IMR-90 (cell line): ENCODE measurements around the gene TTC39A. TPM values are rescaled to one million over a fixed set of nuclear protein-coding genes. Genes with fewer than 3 reads are reported as not detected.

Experiments used
- ATAC-seq: fragments of 200-7000 bp; cut with Tn5 transposase; 2 replicates; pipeline ENCODE4 v1.9.1; 2020; ENCODE audit warnings: low read depth, mild to moderate bottlenecking, moderate library complexity
- BruUV-seq: library from RNA; stranded (reverse); fragments of 400-500 nt; replicated peaks from 2 replicates; lab custom pipeline; 2021; lab: Mats Ljungman, UMichigan
- CTCF ChIA-PET: fragments of 300-600 bp; formaldehyde crosslinking; extraction: SDS; loops from one replicate; lab custom pipeline; 2021; ENCODE audit warnings: antibody characterized with exemption; lab: Yijun Ruan, JAX
- POLR2A ChIA-PET: fragments of 300-600 bp; sonication (Branson Sonifier 250); formaldehyde crosslinking; loops from one replicate; lab custom pipeline; 2022; ENCODE audit warnings: antibody characterized with exemption; ENCODE audit not compliant: unreplicated experiment; lab: Charles Lee
- DNase-seq: peaks from one replicate; pipeline ENCODE4 v3.0.0; 2013
- H2AFZ ChIP-seq: replicated peaks from 2 replicates; pipeline ENCODE3; 2013; ENCODE audit warnings: low read length, mild to moderate bottlenecking; ENCODE audit not compliant: poor library complexity
- H2AK5ac ChIP-seq: 2 replicates; pipeline ENCODE4 v1.6.1; 2013; ENCODE audit warnings: low read depth, low read length, inconsistent platforms
- H2AK9ac ChIP-seq: replicated peaks from 2 replicates; pipeline ENCODE3; 2013; ENCODE audit warnings: mild to moderate bottlenecking, low read depth, low read length, moderate library complexity; ENCODE audit not compliant: poor library complexity
- H2BK120ac ChIP-seq: 2 replicates; pipeline ENCODE4 v1.6.1; 2013; ENCODE audit warnings: low read depth, low read length, inconsistent platforms
- H2BK15ac ChIP-seq: 3 replicates; pipeline ENCODE4 v1.6.1; 2013; ENCODE audit warnings: low read depth, low read length, inconsistent platforms
- H2BK20ac ChIP-seq: 2 replicates; pipeline ENCODE4 v1.6.1; 2013; ENCODE audit warnings: low read depth, mild to moderate bottlenecking, inconsistent platforms, low read length, moderate library complexity
- H2BK5ac ChIP-seq: 2 replicates; pipeline ENCODE4 v1.6.1; 2013; ENCODE audit warnings: mild to moderate bottlenecking, low read depth, low read length, inconsistent platforms; ENCODE audit not compliant: poor library complexity, severe bottlenecking
- H3K14ac ChIP-seq: replicated peaks from 2 replicates; pipeline ENCODE4 v1.6.1; 2013; ENCODE audit warnings: low read depth, low read length, inconsistent platforms
- H3K18ac ChIP-seq: 2 replicates; pipeline ENCODE4 v1.6.1; 2013; ENCODE audit warnings: low read depth, low read length, control low read depth
- H3K23ac ChIP-seq: 2 replicates; pipeline ENCODE4 v1.6.1; 2013; ENCODE audit warnings: low read depth, low read length, inconsistent platforms
- H3K27ac ChIP-seq: 2 replicates; pipeline ENCODE4 v1.5.1; 2013; ENCODE audit warnings: mild to moderate bottlenecking, control low read depth, low read length; ENCODE audit not compliant: insufficient read depth
- H3K27me3 ChIP-seq: 2 replicates; pipeline ENCODE4 v1.6.1; 2013; ENCODE audit warnings: low read length; ENCODE audit not compliant: control insufficient read depth, insufficient read depth
- H3K36me3 ChIP-seq: 2 replicates; pipeline ENCODE4 v1.6.1; 2013; ENCODE audit warnings: low read length, mixed read lengths; ENCODE audit not compliant: control insufficient read depth, insufficient read depth
- H3K4ac ChIP-seq: 2 replicates; pipeline ENCODE4 v1.6.1; 2013; ENCODE audit warnings: low read depth, low read length, inconsistent platforms
- H3K4me1 ChIP-seq: 2 replicates; pipeline ENCODE4 v1.6.1; 2013; ENCODE audit warnings: low read length, mixed read lengths; ENCODE audit not compliant: control insufficient read depth, insufficient read depth
- H3K4me2 ChIP-seq: 2 replicates; pipeline ENCODE4 v1.6.1; 2013; ENCODE audit warnings: low read depth, mild to moderate bottlenecking, control low read depth, low read length, moderate library complexity
- H3K4me3 ChIP-seq: 2 replicates; pipeline ENCODE4 v1.5.1; 2013; ENCODE audit warnings: low read depth, mild to moderate bottlenecking, control low read depth, low read length, moderate library complexity; ENCODE audit not compliant: insufficient read depth
- H3K56ac ChIP-seq: 2 replicates; pipeline ENCODE4 v1.6.1; 2013; ENCODE audit warnings: low read length, inconsistent platforms; ENCODE audit not compliant: insufficient read depth; ENCODE audit errors: extremely low read depth
- H3K79me1 ChIP-seq, 2 experiments: 2 replicates each; pipeline ENCODE4 v1.6.1; 2013; ENCODE audit warnings: low read length in 2 of 2, inconsistent platforms in 1 of 2, low read depth in 1 of 2
- H3K9ac ChIP-seq: 2 replicates; pipeline ENCODE4 v1.6.1; 2013; ENCODE audit warnings: low read depth, low read length, control low read depth
- H3K9me1 ChIP-seq: 2 replicates; pipeline ENCODE4 v1.6.1; 2013; ENCODE audit warnings: low read length, inconsistent platforms; ENCODE audit not compliant: insufficient read depth
- H3K9me3 ChIP-seq: 2 replicates; pipeline ENCODE4 v1.6.1; 2013; ENCODE audit warnings: low read length; ENCODE audit not compliant: control insufficient read depth, insufficient read depth
- H4K20me1 ChIP-seq: 2 replicates; pipeline ENCODE4 v1.6.1; 2013; ENCODE audit warnings: low read length, inconsistent platforms; ENCODE audit not compliant: insufficient read depth
- H4K5ac ChIP-seq: 2 replicates; pipeline ENCODE4 v1.6.1; 2013; ENCODE audit warnings: mild to moderate bottlenecking, low read depth, low read length, control low read depth
- H4K8ac ChIP-seq, 2 experiments: 2 replicates each; pipeline ENCODE4 v1.6.1; 2013; ENCODE audit warnings: low read depth in 2 of 2, low read length in 2 of 2, control low read depth in 1 of 2, inconsistent platforms in 1 of 2
- H4K91ac ChIP-seq: 2 replicates; pipeline ENCODE4 v1.6.1; 2013; ENCODE audit warnings: low read depth, low read length, inconsistent platforms; ENCODE audit not compliant: insufficient read depth
- BHLHE40 ChIP-seq: fragments of 150-350 bp; IDR thresholded peaks from 2 replicates; pipeline ENCODE4 v1.6.1; 2016; ENCODE audit warnings: mild to moderate bottlenecking, low read depth, low read length
- CEBPB ChIP-seq: IDR thresholded peaks from 2 replicates; pipeline ENCODE4 v1.6.1; 2012; ENCODE audit warnings: low read depth, low read length, improper control_type of control experiment
- CHD1 ChIP-seq: IDR thresholded peaks from 2 replicates; pipeline ENCODE4 v1.6.1; 2012; ENCODE audit warnings: low read depth, low read length, improper control_type of control experiment
- FOS ChIP-seq: fragments of 150-350 bp; IDR thresholded peaks from 2 replicates; pipeline ENCODE4 v1.6.1; 2016; ENCODE audit warnings: low read depth, low read length
- MAFK ChIP-seq: IDR thresholded peaks from 2 replicates; pipeline ENCODE4 v1.6.1; 2012; ENCODE audit warnings: low read depth, low read length, improper control_type of control experiment
- MAZ ChIP-seq: IDR thresholded peaks from 2 replicates; pipeline ENCODE4 v1.6.1; 2012; ENCODE audit warnings: low read depth, mild to moderate bottlenecking, low read length, improper control_type of control experiment, moderate library complexity, borderline replicate concordance
- MXI1 ChIP-seq: IDR thresholded peaks from 2 replicates; pipeline ENCODE4 v1.6.1; 2012; ENCODE audit warnings: low read depth, mild to moderate bottlenecking, low read length, moderate library complexity, borderline replicate concordance
- NFE2L2 ChIP-seq: fragments of 150-350 bp; IDR thresholded peaks from 2 replicates; pipeline ENCODE4 v1.6.1; 2016; ENCODE audit warnings: low read depth, mild to moderate bottlenecking, low read length
- POLR2A ChIP-seq: IDR thresholded peaks from 2 replicates; pipeline ENCODE4 v1.6.1; 2012; ENCODE audit warnings: mild to moderate bottlenecking, low read depth, low read length
- RAD21 ChIP-seq: IDR thresholded peaks from 2 replicates; pipeline ENCODE4 v1.6.1; 2012; ENCODE audit warnings: low read length, improper control_type of control experiment
- RCOR1 ChIP-seq: IDR thresholded peaks from 2 replicates; pipeline ENCODE4 v1.6.1; 2012; ENCODE audit warnings: mild to moderate bottlenecking, low read length, improper control_type of control experiment; ENCODE audit not compliant: insufficient replicate concordance
- RFX5 ChIP-seq: IDR thresholded peaks from 2 replicates; pipeline ENCODE4 v1.8.0; 2012; ENCODE audit warnings: low read depth, mild to moderate bottlenecking, low read length, moderate library complexity
- SMC3 ChIP-seq: fragments of 150-350 bp; IDR thresholded peaks from 2 replicates; pipeline ENCODE4 v1.6.1; 2016; ENCODE audit warnings: low read depth, mild to moderate bottlenecking, antibody characterized with exemption, low read length, moderate library complexity
- WGBS, 2 experiments: methylation state at CpG; one replicate each; pipeline versions ENCODE4 v1.1.5 to v1.1.7; 2013; ENCODE audit warnings: missing lambda C conversion rate in 2 of 2; ENCODE audit not compliant: insufficient read length in 1 of 2; ENCODE audit errors: extremely low coverage in 2 of 2; 5-methylcytosine and 5-hydroxymethylcytosine counted together
- dilution Hi-C: fragments of 300-500 bp; cut with HindIII; formaldehyde crosslinking; loops from one replicate; pipeline ENCODE4 v1.14.3; 2018; ENCODE audit warnings: low sequenced_read_pairs; ENCODE audit not compliant: unreplicated experiment
- in situ Hi-C: fragments of 300-500 bp; cut with MboI; formaldehyde crosslinking; loops from 3 replicates; pipeline ENCODE4 v1.14.3; 2019; ENCODE audit warnings: low sequenced_read_pairs, inconsistent platforms, mixed read lengths
- intact Hi-C: fragments of 100-400 bp; cut with micrococcal nuclease; formaldehyde crosslinking; loops from 2 replicates; pipeline ENCODE4 v1.10.0; 2022
- polyA plus RNA-seq, 3 experiments: library from polyadenylated mRNA; depleted of rRNA; stranded (reverse); fragments of >200 nt; gene quantifications; 2 replicates each; pipeline ENCODE4 v1.2.3, GENCODE V29; 2012; ENCODE audit warnings: low replicate concordance in 1 of 3
- total RNA-seq: library from RNA; depleted of rRNA; stranded (reverse); fragments of >200 nt; gene quantifications from 2 replicates; pipeline ENCODE4 v1.2.3, GENCODE V29; 2012
- TF ChIP-seq, protein P1 (sequence below): fragments of 150-350 bp; IDR thresholded peaks from 2 replicates; pipeline ENCODE4 v1.6.1; 2016; ENCODE audit warnings: low read depth, mild to moderate bottlenecking, low read length, moderate library complexity, borderline replicate concordance
- TF ChIP-seq, protein P2 (sequence below): fragments of 150-350 bp; IDR thresholded peaks from 2 replicates; pipeline ENCODE4 v1.6.1; 2017; ENCODE audit warnings: mild to moderate bottlenecking, antibody characterized with exemption, low read length, low read depth
- TF ChIP-seq, protein P3 (sequence below): conservative IDR thresholded peaks from 2 replicates; pipeline ENCODE4 v1.5.1; 2012; ENCODE audit warnings: mild to moderate bottlenecking, low read depth, low read length, improper control_type of control experiment

TTC39A gene
- total and polyA plus RNA-seq, 2 of the 4 experiments (the other 2 are of a cell fraction), result 0.62 to 0.72 TPM

DNA sequence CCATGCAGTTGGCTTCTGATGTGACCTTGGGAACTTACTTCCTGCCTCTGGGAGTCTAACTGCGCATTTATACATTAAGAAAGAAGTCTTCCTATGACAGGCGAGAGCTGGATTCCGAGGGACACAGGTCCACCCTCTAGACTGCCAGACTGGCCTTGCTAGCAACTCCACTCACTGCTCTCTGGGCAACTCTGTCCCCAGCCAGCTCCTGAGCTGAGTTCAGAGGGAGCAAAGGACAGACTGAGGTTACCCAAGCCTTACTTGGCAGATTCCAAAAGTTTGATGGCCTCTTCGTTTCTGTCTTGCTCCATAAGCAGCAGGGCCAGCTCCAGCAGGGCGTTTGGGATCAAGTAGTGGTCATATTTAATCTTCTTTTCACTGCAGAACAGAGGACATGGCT is 41.8 kb downstream of the TTC39A start:
- 0 out of 4 replicates have a peak, but pooled peaks cover 0 to 5% of the 10 kb centered on the region in 2 experiments for H3K79me1 ChIP-seq
- ChIA-PET CTCF (interaction anchor here (0.8 kb wide), 1 partner anchor 8 kb away, joined by 3 read pairs; no protein-coding TSS in a partner anchor), POLR2A (no interaction called here)
- no peak overlapping the region for H2AK9ac ChIP-seq
- no peak overlapping the region for H3K18ac ChIP-seq
- no peak overlapping the region for H3K23ac ChIP-seq
- H3K36me3 ChIP-seq, result peaks cover 5% of the 10 kb centered on the region
- H3K27me3 ChIP-seq, result no peaks in the 10 kb centered on the region
- H2AK5ac ChIP-seq, result no peak overlapping the region
- intact Hi-C loops (no loop called here), dilution Hi-C loops (no loop called here), in situ Hi-C loops (no loop called here)
- no peak overlapping the region for H3K4me3 ChIP-seq
- no peak overlapping the region for H3K27ac ChIP-seq
- H2AFZ ChIP-seq, result no peak overlapping the region
- peaks cover 3% of the 10 kb centered on the region; the same call in 1 of the 2 replicates for H3K4me1 ChIP-seq
- no peak overlapping the region for H2BK15ac ChIP-seq
- ATAC-seq (no peak), DNase-seq (no peak)
- H3K4me2 ChIP-seq, result no peak overlapping the region
- no TSS peak for BruUV-seq
- H4K20me1 ChIP-seq, result no peaks in the 10 kb centered on the region
- H2BK20ac ChIP-seq, result no peak overlapping the region
- no peak overlapping the region for H3K4ac ChIP-seq
- peaks cover 4% of the 10 kb centered on the region; the same call in 1 of the 2 replicates for H3K9me1 ChIP-seq
- no peak overlapping the region for H3K56ac ChIP-seq
- no peak overlapping the region for H3K14ac ChIP-seq
- WGBS, 2 experiments, result 100% methylated on average over 2 of the region's 5 CpGs; no CpG with 5 or more reads in 1 of the 2 experiments
- TF ChIP-seq RCOR1 (no peak), FOS (no peak), POLR2A (no peak), MAZ (no peak), SMC3 (no peak), MXI1 (no peak), CEBPB (no peak), RAD21 (no peak), NFE2L2 (no peak), BHLHE40 (no peak), CHD1 (no peak), MAFK (no peak), RFX5 (no peak)
- TF ChIP-seq, protein P1, sequence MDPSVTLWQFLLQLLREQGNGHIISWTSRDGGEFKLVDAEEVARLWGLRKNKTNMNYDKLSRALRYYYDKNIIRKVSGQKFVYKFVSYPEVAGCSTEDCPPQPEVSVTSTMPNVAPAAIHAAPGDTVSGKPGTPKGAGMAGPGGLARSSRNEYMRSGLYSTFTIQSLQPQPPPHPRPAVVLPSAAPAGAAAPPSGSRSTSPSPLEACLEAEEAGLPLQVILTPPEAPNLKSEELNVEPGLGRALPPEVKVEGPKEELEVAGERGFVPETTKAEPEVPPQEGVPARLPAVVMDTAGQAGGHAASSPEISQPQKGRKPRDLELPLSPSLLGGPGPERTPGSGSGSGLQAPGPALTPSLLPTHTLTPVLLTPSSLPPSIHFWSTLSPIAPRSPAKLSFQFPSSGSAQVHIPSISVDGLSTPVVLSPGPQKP, result no peak
- TF ChIP-seq, protein P2, sequence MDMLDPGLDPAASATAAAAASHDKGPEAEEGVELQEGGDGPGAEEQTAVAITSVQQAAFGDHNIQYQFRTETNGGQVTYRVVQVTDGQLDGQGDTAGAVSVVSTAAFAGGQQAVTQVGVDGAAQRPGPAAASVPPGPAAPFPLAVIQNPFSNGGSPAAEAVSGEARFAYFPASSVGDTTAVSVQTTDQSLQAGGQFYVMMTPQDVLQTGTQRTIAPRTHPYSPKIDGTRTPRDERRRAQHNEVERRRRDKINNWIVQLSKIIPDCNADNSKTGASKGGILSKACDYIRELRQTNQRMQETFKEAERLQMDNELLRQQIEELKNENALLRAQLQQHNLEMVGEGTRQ, result no peak
- TF ChIP-seq, protein P3, sequence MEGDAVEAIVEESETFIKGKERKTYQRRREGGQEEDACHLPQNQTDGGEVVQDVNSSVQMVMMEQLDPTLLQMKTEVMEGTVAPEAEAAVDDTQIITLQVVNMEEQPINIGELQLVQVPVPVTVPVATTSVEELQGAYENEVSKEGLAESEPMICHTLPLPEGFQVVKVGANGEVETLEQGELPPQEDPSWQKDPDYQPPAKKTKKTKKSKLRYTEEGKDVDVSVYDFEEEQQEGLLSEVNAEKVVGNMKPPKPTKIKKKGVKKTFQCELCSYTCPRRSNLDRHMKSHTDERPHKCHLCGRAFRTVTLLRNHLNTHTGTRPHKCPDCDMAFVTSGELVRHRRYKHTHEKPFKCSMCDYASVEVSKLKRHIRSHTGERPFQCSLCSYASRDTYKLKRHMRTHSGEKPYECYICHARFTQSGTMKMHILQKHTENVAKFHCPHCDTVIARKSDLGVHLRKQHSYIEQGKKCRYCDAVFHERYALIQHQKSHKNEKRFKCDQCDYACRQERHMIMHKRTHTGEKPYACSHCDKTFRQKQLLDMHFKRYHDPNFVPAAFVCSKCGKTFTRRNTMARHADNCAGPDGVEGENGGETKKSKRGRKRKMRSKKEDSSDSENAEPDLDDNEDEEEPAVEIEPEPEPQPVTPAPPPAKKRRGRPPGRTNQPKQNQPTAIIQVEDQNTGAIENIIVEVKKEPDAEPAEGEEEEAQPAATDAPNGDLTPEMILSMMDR, result no peak
- H3K9ac ChIP-seq, result no peak overlapping the region
- H2BK5ac ChIP-seq, result no peak overlapping the region
- no peak overlapping the region for H4K91ac ChIP-seq
- H4K5ac ChIP-seq, result no peak overlapping the region
- no peaks in the 10 kb centered on the region for H3K9me3 ChIP-seq
- H4K8ac ChIP-seq, result no peak overlapping the region
- H2BK120ac ChIP-seq, result no peak overlapping the region
